Smooth muscle cell (in vitro differentiated cells): ENCODE measurements around the gene FBXL20. TPM values are rescaled to one million over a fixed set of nuclear protein-coding genes. Genes with fewer than 3 reads are reported as not detected.

Source experiments
- DNase-seq: peaks from one replicate; lab custom pipeline; 2025; ENCODE audit not compliant: unreplicated experiment; lab: John Stamatoyannopoulos, UW
- H2AFZ ChIP-seq: fragments of 200-600 bp; sonication (generic); 2 replicates; pipeline ENCODE4 v1.6.0; 2016; ENCODE audit warnings: antibody characterized with exemption, low read depth, mild to moderate bottlenecking
- H3F3A ChIP-seq: fragments of 200-600 bp; sonication (generic); 2 replicates; pipeline ENCODE4 v1.6.0; 2017; ENCODE audit warnings: antibody characterized with exemption, low read depth
- H3K27ac ChIP-seq: fragments of 200-600 bp; sonication (generic); 2 replicates; pipeline ENCODE4 v1.5.1; 2016; ENCODE audit warnings: low read depth, mild to moderate bottlenecking
- H3K27me3 ChIP-seq: fragments of 200-600 bp; sonication (generic); 2 replicates; pipeline ENCODE4 v1.6.1; 2016; ENCODE audit warnings: low read depth, mild to moderate bottlenecking
- H3K36me3 ChIP-seq: fragments of 200-600 bp; sonication (generic); 2 replicates; pipeline ENCODE4 v1.5.1; 2016; ENCODE audit warnings: low read depth
- H3K4me1 ChIP-seq: fragments of 200-600 bp; sonication (generic); 2 replicates; pipeline ENCODE4 v1.5.1; 2016; ENCODE audit warnings: low read depth
- H3K4me2 ChIP-seq: fragments of 200-600 bp; sonication (generic); 2 replicates; pipeline ENCODE4 v1.6.0; 2016; ENCODE audit warnings: mild to moderate bottlenecking
- H3K4me3 ChIP-seq: fragments of 200-600 bp; sonication (generic); 2 replicates; pipeline ENCODE4 v1.5.1; 2016; ENCODE audit warnings: mild to moderate bottlenecking
- H3K79me2 ChIP-seq: fragments of 200-600 bp; sonication (generic); 2 replicates; pipeline ENCODE4 v1.6.0; 2016; ENCODE audit warnings: low read depth, mild to moderate bottlenecking
- H3K9ac ChIP-seq: fragments of 200-600 bp; sonication (generic); 2 replicates; pipeline ENCODE4 v1.6.0; 2016; ENCODE audit warnings: low read depth
- H3K9me3 ChIP-seq: fragments of 200-600 bp; sonication (generic); replicated peaks from 2 replicates; pipeline ENCODE4 v1.5.1; 2016; ENCODE audit warnings: low read depth
- H4K20me1 ChIP-seq: fragments of 200-600 bp; sonication (generic); 2 replicates; pipeline ENCODE4 v1.6.0; 2016; ENCODE audit warnings: low read depth
- CTCF ChIP-seq: fragments of 200-600 bp; sonication (generic); IDR thresholded peaks from 2 replicates; pipeline ENCODE4 v1.5.1; 2017; ENCODE audit warnings: borderline replicate concordance, mild to moderate bottlenecking, antibody characterized with exemption; ENCODE audit not compliant: insufficient read depth, poor library complexity, severe bottlenecking
- WGBS: methylation state at CpG from one replicate; pipeline ENCODE4 v1.1.7; 2016; ENCODE audit warnings: low lambda C conversion rate; 5-methylcytosine and 5-hydroxymethylcytosine counted together
- polyA plus RNA-seq: library from polyadenylated mRNA; unstranded; fragments of >200 nt; fragmentation: Nextera tagmentation; extraction: Ambion mirVana; gene quantifications from 2 replicates; pipeline ENCODE4 v1.2.1, GENCODE V29; 2016
- total RNA-seq: library from RNA; depleted of rRNA; stranded (reverse); fragments of >200 nt; gene quantifications from 2 replicates; pipeline ENCODE4 v1.2.3, GENCODE V29; 2014

FBXL20 gene
- total and polyA plus RNA-seq, 2 experiments from 2014 or later, result 8.0 to 19.9 TPM

GRCh38 chr17:39243155-39243554 lies 158.3 kb downstream of the FBXL20 start:
- Histone ChIP-seq H3K9me3 (no peaks in the 10 kb centered on the region), H3K4me3 (no peak overlapping the region), H3K36me3 (no peaks in the 10 kb centered on the region), H3K79me2 (no peaks in the 10 kb centered on the region), H3F3A (no peaks in the 10 kb centered on the region), H3K27ac (no peak overlapping the region), H3K4me2 (no peak overlapping the region), H3K9ac (no peak overlapping the region), H3K27me3 (peaks cover 8% of the 10 kb centered on the region), H3K4me1 (no peaks in the 10 kb centered on the region), H2AFZ (no peak overlapping the region), H4K20me1 (no peaks in the 10 kb centered on the region)
- no peak for TF ChIP-seq CTCF
- WGBS, result 93% methylated on average over 8 of the region's 8 CpGs
- no peak for DNase-seq

DNA sequence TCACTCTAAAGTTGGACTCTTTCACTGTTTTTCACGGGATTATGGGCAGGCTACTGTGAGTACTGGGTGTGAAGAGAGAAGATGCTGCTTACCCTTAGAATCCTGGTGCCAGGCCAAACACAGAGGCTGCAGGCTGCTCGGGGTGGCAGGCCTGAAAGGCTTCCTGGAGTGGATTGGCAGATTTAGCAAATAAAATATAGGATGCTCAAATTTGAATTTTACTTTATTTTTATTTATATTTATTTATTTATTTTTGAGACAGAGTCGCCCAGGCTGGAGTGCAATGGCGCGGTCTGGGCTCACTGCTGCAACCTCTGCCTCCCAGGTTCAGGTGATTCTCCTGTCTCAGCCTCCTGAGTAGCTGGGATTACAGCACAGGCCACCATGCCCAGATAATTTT lies 160.8 kb downstream of the FBXL20 start:
- Histone ChIP-seq H3K9me3 (no peaks in the 10 kb centered on the region), H2AFZ (no peak overlapping the region), H4K20me1 (no peaks in the 10 kb centered on the region), H3K4me1 (no peaks in the 10 kb centered on the region), H3K27ac (no peak overlapping the region), H3F3A (no peaks in the 10 kb centered on the region), H3K36me3 (no peaks in the 10 kb centered on the region), H3K79me2 (no peaks in the 10 kb centered on the region), H3K4me2 (no peak overlapping the region), H3K9ac (no peak overlapping the region), H3K4me3 (no peak overlapping the region), H3K27me3 (peaks cover 8% of the 10 kb centered on the region)
- 88% methylated on average over 5 of the region's 5 CpGs for WGBS
- no peak for DNase-seq
- TF ChIP-seq CTCF, result no peak

DNA sequence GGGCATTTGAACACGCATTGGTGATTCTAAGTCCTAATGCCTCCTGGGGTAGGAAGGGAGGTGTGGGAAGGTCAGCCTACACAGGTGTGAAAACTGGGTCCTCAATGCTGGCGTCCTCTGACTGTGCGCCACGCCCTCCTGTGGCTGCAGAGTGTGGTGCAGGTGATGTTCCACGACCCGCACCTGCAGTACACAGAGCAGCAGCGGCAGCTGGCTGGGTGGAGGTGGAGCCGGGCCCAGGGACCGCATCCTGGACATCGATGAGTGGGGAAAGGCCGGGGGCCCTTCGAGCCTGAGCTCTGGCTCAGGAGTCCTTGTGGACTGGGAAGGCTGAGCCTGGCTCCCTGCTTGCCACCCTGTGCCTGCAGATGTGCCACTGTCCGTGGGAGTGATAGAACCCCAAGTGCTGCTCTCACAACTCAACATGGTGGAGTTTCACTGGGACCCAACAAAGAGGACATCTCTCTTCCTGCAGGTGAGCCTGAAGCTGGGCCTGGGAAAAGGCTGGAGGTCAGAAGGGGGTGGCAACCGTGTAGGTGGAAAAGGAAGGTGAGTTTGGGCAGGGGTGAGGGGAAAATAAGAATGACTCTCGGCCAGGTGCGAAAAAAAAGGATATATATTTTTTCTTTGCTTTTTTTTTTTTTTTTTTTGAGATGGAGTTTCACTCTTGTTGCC lies 161.6 kb downstream of the FBXL20 start:
- Histone ChIP-seq H3K9me3 (no peaks in the 10 kb centered on the region), H4K20me1 (no peaks in the 10 kb centered on the region), H3K27me3 (peaks cover 8% of the 10 kb centered on the region), H3K9ac (no peak overlapping the region), H3K4me2 (no peak overlapping the region), H3K79me2 (no peaks in the 10 kb centered on the region), H3K4me1 (no peaks in the 10 kb centered on the region), H3F3A (no peaks in the 10 kb centered on the region), H3K27ac (no peak overlapping the region), H3K4me3 (no peak overlapping the region), H3K36me3 (no peaks in the 10 kb centered on the region), H2AFZ (no peak overlapping the region)
- peak; percentile 48 for TF ChIP-seq CTCF
- DNase-seq, result no peak
- 35% methylated on average over 16 of the region's 16 CpGs for WGBS
